ENCODE measurements around the gene POGK.

Gene POGK

DNA sequence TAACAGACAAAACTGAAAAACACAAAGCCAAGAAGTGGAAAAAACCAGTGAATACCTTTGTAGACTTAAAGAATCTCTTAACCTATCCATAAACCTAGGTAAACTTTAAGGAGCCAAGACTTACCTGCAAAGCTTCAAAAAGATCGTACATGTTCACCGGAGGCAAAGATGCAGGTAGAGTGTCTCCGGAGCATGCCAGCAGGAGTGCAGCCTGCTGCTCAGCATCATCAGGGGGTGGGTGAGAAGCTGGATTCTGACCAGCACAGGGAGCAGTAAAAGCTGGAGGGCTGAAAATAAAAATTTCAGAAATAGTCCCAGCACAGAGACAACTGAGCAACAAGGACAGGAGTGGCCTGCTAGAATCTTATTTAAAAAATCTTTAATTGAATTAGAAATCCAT, 18.7 kb downstream of the POGK start (continued):
- TF ChIP-seq ZNF600 (tag by site-specific recombination; IDR thresholded peaks at IDR 0.05) (no peak), ZEB2 (tag by site-specific recombination; IDR thresholded peaks at IDR 0.05) (no peak)

DNA sequence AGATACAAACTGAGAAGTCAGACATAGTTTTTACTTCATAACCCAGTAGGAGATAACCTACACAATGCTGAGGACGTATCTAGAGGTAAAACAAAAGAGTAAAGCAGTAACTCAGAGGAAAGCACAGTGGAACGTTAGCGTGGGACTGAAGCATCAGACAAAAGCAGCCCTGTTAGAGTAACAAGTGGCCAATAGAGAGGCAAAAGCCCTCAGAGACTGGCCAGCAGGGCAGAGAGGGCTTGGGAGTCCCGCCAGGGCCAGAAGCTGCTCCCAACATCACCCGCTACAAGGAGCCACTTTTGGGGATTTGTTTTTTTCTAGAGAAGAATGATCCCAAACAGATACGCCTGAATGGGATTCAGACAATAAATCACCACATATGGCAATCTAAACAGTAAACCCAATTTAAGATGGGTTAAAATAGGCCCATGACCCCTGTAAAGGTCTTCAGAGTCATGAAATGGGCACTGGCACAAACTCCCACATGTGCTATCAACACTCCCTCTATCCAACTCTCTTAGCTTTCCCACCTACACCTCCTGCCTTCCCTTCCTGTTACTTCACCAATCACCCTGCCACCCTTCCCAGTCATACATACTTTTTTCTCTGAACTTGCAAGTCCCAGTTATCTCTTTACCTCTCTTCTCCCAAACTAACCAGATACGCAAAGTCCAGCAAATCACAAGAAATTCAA, 19.6 kb downstream of the POGK start:
- POLR2A ChIA-PET, result interaction anchor here (0.6 kb wide), 1 partner anchor 350 kb away, joined by 6 read pairs; no protein-coding TSS in a partner anchor
- H3K4me3 ChIP-seq (ENCODE audit: low read depth, low read length), result no peak overlapping the region
- H3K9me3 ChIP-seq (ENCODE audit: control insufficient read depth, insufficient read depth, low read depth, low read length), result no peaks in the 10 kb centered on the region
- TF ChIP-seq ZNF202 (tag by site-specific recombination; IDR thresholded peaks at IDR 0.05; ENCODE audit: borderline replicate concordance) (no peak), MZF1 (tag by site-specific recombination; IDR thresholded peaks at IDR 0.05; ENCODE audit: borderline replicate concordance) (peak; percentile 23; the same call in 1 of the 2 replicates), EGR2 (tag by site-specific recombination; IDR thresholded peaks at IDR 0.05; ENCODE audit: low read depth) (peak; percentile 60), ZFHX2 (tag by site-specific recombination; conservative IDR thresholded peaks at IDR 0.05) (peak; percentile 61)
- CTCF ChIA-PET, result interaction anchor here (0.6 to 1.0 kb wide), 3 partner anchors 47 to 1377 kb away, joined by 3 to 4 read pairs (median 4); no protein-coding TSS in a partner anchor
- no peaks in the 10 kb centered on the region for H3K4me1 ChIP-seq (ENCODE audit: control insufficient read depth, insufficient read depth, low read length)
- H3K36me3 ChIP-seq (ENCODE audit: control insufficient read depth in 2 of 2, insufficient read depth in 1 of 2, low read length in 2 of 2), result peaks cover 22 to 92% of the 10 kb centered on the region in 2 experiments
- H3K27ac ChIP-seq (ENCODE audit: extremely low read depth, low read depth, low read length), result no peak overlapping the region

DNA sequence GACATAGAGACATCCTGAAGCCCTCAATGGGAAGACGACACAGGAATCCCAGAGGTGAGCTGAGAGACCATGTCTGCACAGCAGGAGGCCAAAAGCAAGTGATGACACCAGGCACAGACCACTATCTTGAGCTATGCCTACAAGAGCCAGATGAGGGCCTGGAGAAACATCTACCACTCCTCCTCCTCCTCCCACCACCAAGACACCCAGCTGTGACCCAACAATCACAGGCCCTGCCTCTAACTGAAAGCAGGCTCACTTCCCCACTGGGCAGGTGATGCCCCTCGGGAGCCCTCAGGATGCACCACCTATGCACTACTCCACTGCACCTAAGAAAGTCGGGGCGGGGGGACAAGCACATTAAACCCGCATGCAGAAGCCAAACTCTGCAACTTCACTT, 20.3 kb downstream of the POGK start:
- ChIA-PET POLR2A (interaction anchor here (0.6 kb wide), 1 partner anchor 349 kb away, joined by 6 read pairs; no protein-coding TSS in a partner anchor), CTCF (interaction anchor here (1.0 to 1.3 kb wide), 2 partner anchors 46 to 200 kb away, joined by 4 to 6 read pairs; no protein-coding TSS in a partner anchor)
- no peak overlapping the region for H3K4me3 ChIP-seq (ENCODE audit: low read depth, low read length)
- peaks cover 22 to 91% of the 10 kb centered on the region in 2 experiments for H3K36me3 ChIP-seq (ENCODE audit: control insufficient read depth in 2 of 2, insufficient read depth in 1 of 2, low read length in 2 of 2)
- H3K9me3 ChIP-seq (ENCODE audit: control insufficient read depth, insufficient read depth, low read depth, low read length), result no peaks in the 10 kb centered on the region
- no peak overlapping the region for H3K27ac ChIP-seq (ENCODE audit: extremely low read depth, low read depth, low read length)
- no peaks in the 10 kb centered on the region for H3K4me1 ChIP-seq (ENCODE audit: control insufficient read depth, insufficient read depth, low read length)
- TF ChIP-seq, protein P1, sequence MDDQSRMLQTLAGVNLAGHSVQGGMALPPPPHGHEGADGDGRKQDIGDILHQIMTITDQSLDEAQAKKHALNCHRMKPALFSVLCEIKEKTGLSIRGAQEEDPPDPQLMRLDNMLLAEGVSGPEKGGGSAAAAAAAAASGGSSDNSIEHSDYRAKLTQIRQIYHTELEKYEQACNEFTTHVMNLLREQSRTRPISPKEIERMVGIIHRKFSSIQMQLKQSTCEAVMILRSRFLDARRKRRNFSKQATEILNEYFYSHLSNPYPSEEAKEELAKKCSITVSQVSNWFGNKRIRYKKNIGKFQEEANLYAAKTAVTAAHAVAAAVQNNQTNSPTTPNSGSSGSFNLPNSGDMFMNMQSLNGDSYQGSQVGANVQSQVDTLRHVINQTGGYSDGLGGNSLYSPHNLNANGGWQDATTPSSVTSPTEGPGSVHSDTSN (CRISPR knock-in tag; IDR thresholded peaks at IDR 0.05), result no peak
- TF ChIP-seq ZIC2 (tag by site-specific recombination; IDR thresholded peaks at IDR 0.05), result peak; percentile 42; the same call in 1 of the 2 replicates

DNA sequence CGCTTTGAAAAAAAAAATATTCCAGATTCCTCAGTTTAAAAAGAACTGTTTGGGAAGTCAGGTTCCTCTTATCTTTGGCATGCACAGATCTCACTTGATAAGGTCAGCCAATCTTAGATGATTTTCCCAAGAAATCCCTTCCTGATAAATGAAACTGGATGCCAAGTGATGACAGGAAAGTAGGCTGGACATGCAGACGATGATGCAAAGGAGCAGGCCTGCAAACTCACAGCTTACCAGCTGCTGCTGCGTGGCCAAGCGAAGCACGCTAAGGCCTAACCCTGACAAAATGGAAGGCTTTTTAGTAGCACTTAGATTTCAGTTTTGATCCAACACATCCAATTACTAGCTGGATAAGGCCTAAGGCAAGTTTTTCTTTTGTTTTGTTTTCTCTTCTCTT, 26.7 kb downstream of the POGK start:
- Histone ChIP-seq H3K4me1 (ENCODE audit: control insufficient read depth, insufficient read depth, low read length) (no peaks in the 10 kb centered on the region; the same call in 1 of the 2 replicates), H3K36me3 (ENCODE audit: control insufficient read depth in 2 of 2, insufficient read depth in 1 of 2, low read length in 2 of 2) (peaks cover 32 to 60% of the 10 kb centered on the region in 2 experiments), H3K9me3 (ENCODE audit: control insufficient read depth, insufficient read depth, low read depth, low read length) (no peaks in the 10 kb centered on the region), H3K4me3 (ENCODE audit: low read depth, low read length) (no peak overlapping the region), H3K27ac (ENCODE audit: extremely low read depth, low read depth, low read length) (no peak overlapping the region)
- POLR2A ChIA-PET, result interaction anchor here (0.6 kb wide), 1 partner anchor 10 kb away, joined by 4 read pairs; no protein-coding TSS in a partner anchor
- no peak for TF ChIP-seq ZNF560 (tag by site-specific recombination; IDR thresholded peaks at IDR 0.05; ENCODE audit: borderline replicate concordance)
- no peak for TF ChIP-seq OSR2 (tag by site-specific recombination; IDR thresholded peaks at IDR 0.05)
- TF ChIP-seq, protein P1 (CRISPR knock-in tag; IDR thresholded peaks at IDR 0.05), result no peak
- TF ChIP-seq, protein P2, sequence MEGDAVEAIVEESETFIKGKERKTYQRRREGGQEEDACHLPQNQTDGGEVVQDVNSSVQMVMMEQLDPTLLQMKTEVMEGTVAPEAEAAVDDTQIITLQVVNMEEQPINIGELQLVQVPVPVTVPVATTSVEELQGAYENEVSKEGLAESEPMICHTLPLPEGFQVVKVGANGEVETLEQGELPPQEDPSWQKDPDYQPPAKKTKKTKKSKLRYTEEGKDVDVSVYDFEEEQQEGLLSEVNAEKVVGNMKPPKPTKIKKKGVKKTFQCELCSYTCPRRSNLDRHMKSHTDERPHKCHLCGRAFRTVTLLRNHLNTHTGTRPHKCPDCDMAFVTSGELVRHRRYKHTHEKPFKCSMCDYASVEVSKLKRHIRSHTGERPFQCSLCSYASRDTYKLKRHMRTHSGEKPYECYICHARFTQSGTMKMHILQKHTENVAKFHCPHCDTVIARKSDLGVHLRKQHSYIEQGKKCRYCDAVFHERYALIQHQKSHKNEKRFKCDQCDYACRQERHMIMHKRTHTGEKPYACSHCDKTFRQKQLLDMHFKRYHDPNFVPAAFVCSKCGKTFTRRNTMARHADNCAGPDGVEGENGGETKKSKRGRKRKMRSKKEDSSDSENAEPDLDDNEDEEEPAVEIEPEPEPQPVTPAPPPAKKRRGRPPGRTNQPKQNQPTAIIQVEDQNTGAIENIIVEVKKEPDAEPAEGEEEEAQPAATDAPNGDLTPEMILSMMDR (tag by site-specific recombination; IDR thresholded peaks at IDR 0.05), result no peak
- TF ChIP-seq, protein P3, sequence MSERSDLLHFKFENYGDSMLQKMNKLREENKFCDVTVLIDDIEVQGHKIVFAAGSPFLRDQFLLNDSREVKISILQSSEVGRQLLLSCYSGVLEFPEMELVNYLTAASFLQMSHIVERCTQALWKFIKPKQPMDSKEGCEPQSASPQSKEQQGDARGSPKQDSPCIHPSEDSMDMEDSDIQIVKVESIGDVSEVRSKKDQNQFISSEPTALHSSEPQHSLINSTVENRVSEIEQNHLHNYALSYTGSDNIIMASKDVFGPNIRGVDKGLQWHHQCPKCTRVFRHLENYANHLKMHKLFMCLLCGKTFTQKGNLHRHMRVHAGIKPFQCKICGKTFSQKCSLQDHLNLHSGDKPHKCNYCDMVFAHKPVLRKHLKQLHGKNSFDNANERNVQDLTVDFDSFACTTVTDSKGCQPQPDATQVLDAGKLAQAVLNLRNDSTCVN (tag by site-specific recombination; optimal IDR thresholded peaks at IDR 0.05), result no peak
- TF ChIP-seq ZEB2 (tag by site-specific recombination; IDR thresholded peaks at IDR 0.05), result no peak
- TF ChIP-seq MEIS1 (CRISPR knock-in tag; IDR thresholded peaks at IDR 0.05; ENCODE audit: borderline replicate concordance), result no peak
- no peak for TF ChIP-seq KLF7 (tag by site-specific recombination; IDR thresholded peaks at IDR 0.05; ENCODE audit: borderline replicate concordance)
- TF ChIP-seq ZNF121 (tag by site-specific recombination; IDR thresholded peaks at IDR 0.05), result no peak
- TF ChIP-seq ZNF169 (tag by site-specific recombination; IDR thresholded peaks at IDR 0.05), result no peak
- CTCF ChIA-PET, result interaction anchor here (0.9 kb wide), 1 partner anchor 191 kb away, joined by 3 read pairs; no protein-coding TSS in a partner anchor

Data from HEK293 (cell line).